ENCODE results near the gene TRIM29. TPM values are rescaled to one million over a fixed set of nuclear protein-coding genes. Genes with fewer than 3 reads are reported as not detected.

TRIM29 gene
- total RNA-seq, 2 donors from 2014 or later, result not detected

- Mint-ChIP-seq H3K27me3 (peaks cover 37% of the 10 kb centered on the region), H3K27ac (no peak overlapping the region), H3K4me1 (peaks cover 3% of the 10 kb centered on the region), H3K36me3 (ENCODE audit: low read depth) (no peaks in the 10 kb centered on the region), H3K4me3 (no peak overlapping the region)
- DNase-seq (no peak), ATAC-seq (no peak)
- no peaks in the 10 kb centered on the region for H3K9me3 ChIP-seq (ENCODE audit: control insufficient read depth, low read length, poor library complexity, severe bottlenecking)
Observed at GRCh38 chr11:120139316-120140069, 1.6 kb upstream of the TRIM29 start.

GRCh38 chr11:120137187-120137610 lies 714 bp downstream of the TRIM29 start:
- ATAC-seq, result no peak
- H3K4me3 Mint-ChIP-seq, result no peak overlapping the region
- peaks cover 27% of the 10 kb centered on the region for H3K27me3 Mint-ChIP-seq
- peaks cover 5% of the 10 kb centered on the region for H3K4me1 Mint-ChIP-seq
- H3K9me3 ChIP-seq (ENCODE audit: control insufficient read depth, low read length, poor library complexity, severe bottlenecking), result no peaks in the 10 kb centered on the region
- no peak overlapping the region for H3K27ac Mint-ChIP-seq
- DNase-seq, result no peak
- H3K36me3 Mint-ChIP-seq (ENCODE audit: low read depth), result no peaks in the 10 kb centered on the region

- no peaks in the 10 kb centered on the region for H3K9me3 ChIP-seq (ENCODE audit: control insufficient read depth, low read length, poor library complexity, severe bottlenecking)
- peaks cover 5% of the 10 kb centered on the region for H3K4me1 Mint-ChIP-seq
- DNase-seq (no peak), ATAC-seq (no peak)
- H3K36me3 Mint-ChIP-seq (ENCODE audit: low read depth), result no peaks in the 10 kb centered on the region
- no peak overlapping the region for H3K27ac Mint-ChIP-seq
- H3K27me3 Mint-ChIP-seq, result peaks cover 19% of the 10 kb centered on the region
- H3K4me3 Mint-ChIP-seq, result no peak overlapping the region
Observed at GRCh38 chr11:120136356-120136755, 1.6 kb downstream of the TRIM29 start.

- DNase-seq (no peak), ATAC-seq (no peak)
- no peaks in the 10 kb centered on the region for H3K9me3 ChIP-seq (ENCODE audit: control insufficient read depth, low read length, poor library complexity, severe bottlenecking)
- Mint-ChIP-seq H3K27me3 (peaks cover 22% of the 10 kb centered on the region), H3K36me3 (ENCODE audit: low read depth) (no peaks in the 10 kb centered on the region), H3K4me3 (no peak overlapping the region), H3K4me1 (peaks cover 5% of the 10 kb centered on the region), H3K27ac (no peak overlapping the region)
Observed at GRCh38 chr11:120135838-120136237, 2.1 kb downstream of the TRIM29 start.

GRCh38 chr11:120134931-120135228 lies 3.0 kb downstream of the TRIM29 start:
- no peak overlapping the region for H3K4me3 Mint-ChIP-seq
- peaks cover 27% of the 10 kb centered on the region for H3K27me3 Mint-ChIP-seq
- DNase-seq (no peak), ATAC-seq (no peak)
- H3K4me1 Mint-ChIP-seq, result peaks cover 2% of the 10 kb centered on the region
- H3K27ac Mint-ChIP-seq, result no peak overlapping the region
- no peaks in the 10 kb centered on the region for H3K9me3 ChIP-seq (ENCODE audit: control insufficient read depth, low read length, poor library complexity, severe bottlenecking)
- no peaks in the 10 kb centered on the region for H3K36me3 Mint-ChIP-seq (ENCODE audit: low read depth)

- H3K9me3 ChIP-seq (ENCODE audit: control insufficient read depth, low read length, poor library complexity, severe bottlenecking), result no peaks in the 10 kb centered on the region
- H3K4me1 Mint-ChIP-seq, result peaks cover 2% of the 10 kb centered on the region
- H3K36me3 Mint-ChIP-seq (ENCODE audit: low read depth), result no peaks in the 10 kb centered on the region
- no peak overlapping the region for H3K27ac Mint-ChIP-seq
- ATAC-seq (no peak), DNase-seq (no peak)
- no peak overlapping the region for H3K4me3 Mint-ChIP-seq
- peaks cover 25% of the 10 kb centered on the region for H3K27me3 Mint-ChIP-seq
Observed at GRCh38 chr11:120134106-120134930, 3.6 kb downstream of the TRIM29 start.

- H3K27me3 Mint-ChIP-seq, result peaks cover 33% of the 10 kb centered on the region
- H3K4me3 Mint-ChIP-seq, result no peak overlapping the region
- no peak for DNase-seq
- H3K27ac Mint-ChIP-seq, result no peak overlapping the region
- peaks cover 2% of the 10 kb centered on the region for H3K4me1 Mint-ChIP-seq
- H3K36me3 Mint-ChIP-seq (ENCODE audit: low read depth), result no peaks in the 10 kb centered on the region
- ATAC-seq, result no peak
- H3K9me3 ChIP-seq (ENCODE audit: control insufficient read depth, low read length, poor library complexity, severe bottlenecking), result no peaks in the 10 kb centered on the region
Observed at GRCh38 chr11:120133216-120134105, 4.5 kb downstream of the TRIM29 start.

GRCh38 chr11:120132645-120133185 lies 5.2 kb downstream of the TRIM29 start:
- H3K4me1 Mint-ChIP-seq, result peaks cover 5% of the 10 kb centered on the region
- H3K4me3 Mint-ChIP-seq, result no peak overlapping the region
- no peak overlapping the region for H3K27ac Mint-ChIP-seq
- H3K9me3 ChIP-seq (ENCODE audit: control insufficient read depth, low read length, poor library complexity, severe bottlenecking), result no peaks in the 10 kb centered on the region
- DNase-seq (no peak), ATAC-seq (no peak)
- H3K27me3 Mint-ChIP-seq, result peaks cover 40% of the 10 kb centered on the region
- no peaks in the 10 kb centered on the region for H3K36me3 Mint-ChIP-seq (ENCODE audit: low read depth)

GRCh38 chr11:120131941-120132644 lies 5.8 kb downstream of the TRIM29 start:
- Mint-ChIP-seq H3K27ac (no peak overlapping the region), H3K4me1 (peaks cover 5% of the 10 kb centered on the region), H3K36me3 (ENCODE audit: low read depth) (no peaks in the 10 kb centered on the region), H3K27me3 (peaks cover 45% of the 10 kb centered on the region), H3K4me3 (no peak overlapping the region)
- DNase-seq (no peak), ATAC-seq (no peak)
- no peaks in the 10 kb centered on the region for H3K9me3 ChIP-seq (ENCODE audit: control insufficient read depth, low read length, poor library complexity, severe bottlenecking)

GRCh38 chr11:120130991-120131760 lies 6.7 kb downstream of the TRIM29 start:
- ATAC-seq (no peak), DNase-seq (peak in 1 of 3 donors; percentile 5)
- H3K9me3 ChIP-seq (ENCODE audit: control insufficient read depth, low read length, poor library complexity, severe bottlenecking), result no peaks in the 10 kb centered on the region

GRCh38 chr11:120130176-120130980 lies 7.5 kb downstream of the TRIM29 start:
- DNase-seq, result peak in 1 of 3 donors; percentile 3
- Mint-ChIP-seq H3K4me3 (no peak overlapping the region), H3K27ac (no peak overlapping the region), H3K4me1 (peaks cover 5% of the 10 kb centered on the region), H3K27me3 (peaks cover 50% of the 10 kb centered on the region), H3K36me3 (ENCODE audit: low read depth) (no peaks in the 10 kb centered on the region)
- H3K9me3 ChIP-seq (ENCODE audit: control insufficient read depth, low read length, poor library complexity, severe bottlenecking), result no peaks in the 10 kb centered on the region
- no peak for ATAC-seq

More at GRCh38 chr11:120130991-120131760, 6.7 kb downstream of the TRIM29 start:
- Mint-ChIP-seq H3K27me3 (peaks cover 50% of the 10 kb centered on the region), H3K4me1 (peaks cover 5% of the 10 kb centered on the region), H3K4me3 (no peak overlapping the region), H3K36me3 (ENCODE audit: low read depth) (no peaks in the 10 kb centered on the region), H3K27ac (no peak overlapping the region)

All from T-helper 17 cell (primary cell).